GM23338 (cell line): ENCODE data around the gene ACCS.

ENCODE experiments used
- CREB1 ChIP-seq: fragments of 250-450 bp; sonication (Bioruptor Pico); IDR thresholded peaks from 2 replicates; pipeline ENCODE4 v1.5.0; 2020; ENCODE audit warnings: low read depth, mild to moderate bottlenecking, moderate library complexity
- EZH2phosphoT487 ChIP-seq: fragments of 200-600 bp; sonication (generic); IDR thresholded peaks from one replicate; pipeline ENCODE4 v1.8.1; 2018; ENCODE audit warnings: antibody characterized with exemption; ENCODE audit not compliant: unreplicated experiment
- TF ChIP-seq, protein P1 (sequence below), 2 experiments: fragments of 200-600 bp in 1 of 2; sonication (generic) in 1 of 2; conservative IDR thresholded peaks; 2 replicates each; pipeline versions ENCODE4 v1.5.1 to v1.6.1; 2016 to 2017; ENCODE audit warnings: antibody characterized with exemption in 2 of 2, low read depth in 2 of 2, mild to moderate bottlenecking in 2 of 2, moderate library complexity in 1 of 2
- TF ChIP-seq, protein P2 (sequence below): IDR thresholded peaks from 2 replicates; pipeline ENCODE4 v1.6.1; 2016; ENCODE audit warnings: antibody characterized with exemption

DNA sequence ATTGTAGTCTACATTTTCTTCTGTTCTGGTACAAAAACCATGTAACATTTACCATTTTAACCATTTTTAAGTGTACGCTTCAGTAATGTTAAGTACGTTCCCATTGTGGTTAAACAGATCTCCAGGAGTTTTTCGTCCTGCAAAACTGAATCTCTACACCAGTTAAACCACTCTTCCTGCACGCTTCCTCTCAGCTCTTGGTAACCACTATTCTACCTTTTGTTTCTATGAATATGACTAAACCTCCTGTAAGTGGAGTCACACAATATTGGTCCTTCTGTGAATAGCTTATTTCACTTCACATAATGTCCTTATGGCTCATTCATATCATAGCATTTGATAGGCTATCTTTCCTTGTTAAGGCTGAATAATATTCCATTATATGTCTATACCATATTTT lies 22.3 kb downstream of the ACCS start:
- TF ChIP-seq, protein P1, sequence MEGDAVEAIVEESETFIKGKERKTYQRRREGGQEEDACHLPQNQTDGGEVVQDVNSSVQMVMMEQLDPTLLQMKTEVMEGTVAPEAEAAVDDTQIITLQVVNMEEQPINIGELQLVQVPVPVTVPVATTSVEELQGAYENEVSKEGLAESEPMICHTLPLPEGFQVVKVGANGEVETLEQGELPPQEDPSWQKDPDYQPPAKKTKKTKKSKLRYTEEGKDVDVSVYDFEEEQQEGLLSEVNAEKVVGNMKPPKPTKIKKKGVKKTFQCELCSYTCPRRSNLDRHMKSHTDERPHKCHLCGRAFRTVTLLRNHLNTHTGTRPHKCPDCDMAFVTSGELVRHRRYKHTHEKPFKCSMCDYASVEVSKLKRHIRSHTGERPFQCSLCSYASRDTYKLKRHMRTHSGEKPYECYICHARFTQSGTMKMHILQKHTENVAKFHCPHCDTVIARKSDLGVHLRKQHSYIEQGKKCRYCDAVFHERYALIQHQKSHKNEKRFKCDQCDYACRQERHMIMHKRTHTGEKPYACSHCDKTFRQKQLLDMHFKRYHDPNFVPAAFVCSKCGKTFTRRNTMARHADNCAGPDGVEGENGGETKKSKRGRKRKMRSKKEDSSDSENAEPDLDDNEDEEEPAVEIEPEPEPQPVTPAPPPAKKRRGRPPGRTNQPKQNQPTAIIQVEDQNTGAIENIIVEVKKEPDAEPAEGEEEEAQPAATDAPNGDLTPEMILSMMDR (conservative IDR thresholded peaks at IDR 0.05; ENCODE audit: low read depth in 2 of 2): no peak
- TF ChIP-seq EZH2phosphoT487 (no peak), CREB1 (CRISPR knock-in tag) (no peak)
- TF ChIP-seq, protein P2, sequence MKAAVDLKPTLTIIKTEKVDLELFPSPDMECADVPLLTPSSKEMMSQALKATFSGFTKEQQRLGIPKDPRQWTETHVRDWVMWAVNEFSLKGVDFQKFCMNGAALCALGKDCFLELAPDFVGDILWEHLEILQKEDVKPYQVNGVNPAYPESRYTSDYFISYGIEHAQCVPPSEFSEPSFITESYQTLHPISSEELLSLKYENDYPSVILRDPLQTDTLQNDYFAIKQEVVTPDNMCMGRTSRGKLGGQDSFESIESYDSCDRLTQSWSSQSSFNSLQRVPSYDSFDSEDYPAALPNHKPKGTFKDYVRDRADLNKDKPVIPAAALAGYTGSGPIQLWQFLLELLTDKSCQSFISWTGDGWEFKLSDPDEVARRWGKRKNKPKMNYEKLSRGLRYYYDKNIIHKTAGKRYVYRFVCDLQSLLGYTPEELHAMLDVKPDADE: no peak
